D341Med (cell line): ENCODE data around the gene NFE2L2.
"Not testable (repeated sequence)": the region's sequence is repeated elsewhere in the genome, so short reads cannot be mapped to it uniquely, and the experiment has no call there.

Experiments
- DNase-seq: peaks from one replicate; pipeline ENCODE4 v3.0.0; 2012; ENCODE audit warnings: low spot score

The NFE2L2 gene

DNA sequence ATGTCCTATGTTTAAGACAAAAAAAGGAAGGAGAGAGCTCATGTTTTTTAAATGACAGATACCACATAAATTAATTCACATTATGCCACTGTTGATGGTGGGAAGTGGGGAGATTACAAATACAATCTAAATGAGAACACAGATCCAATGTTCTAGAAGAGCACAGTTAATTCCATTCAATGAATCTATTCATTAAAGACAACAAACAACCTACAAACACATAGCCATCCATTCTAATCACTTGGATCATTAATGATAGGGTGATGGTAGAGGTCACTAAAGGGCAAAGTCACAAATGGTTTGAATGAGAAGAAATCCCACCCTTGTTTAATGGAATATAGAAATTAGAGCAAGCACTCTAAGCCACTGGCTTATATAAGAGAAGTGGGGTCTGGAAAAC lies 30.3 kb downstream of the NFE2L2 start:
- no peak for DNase-seq

DNA sequence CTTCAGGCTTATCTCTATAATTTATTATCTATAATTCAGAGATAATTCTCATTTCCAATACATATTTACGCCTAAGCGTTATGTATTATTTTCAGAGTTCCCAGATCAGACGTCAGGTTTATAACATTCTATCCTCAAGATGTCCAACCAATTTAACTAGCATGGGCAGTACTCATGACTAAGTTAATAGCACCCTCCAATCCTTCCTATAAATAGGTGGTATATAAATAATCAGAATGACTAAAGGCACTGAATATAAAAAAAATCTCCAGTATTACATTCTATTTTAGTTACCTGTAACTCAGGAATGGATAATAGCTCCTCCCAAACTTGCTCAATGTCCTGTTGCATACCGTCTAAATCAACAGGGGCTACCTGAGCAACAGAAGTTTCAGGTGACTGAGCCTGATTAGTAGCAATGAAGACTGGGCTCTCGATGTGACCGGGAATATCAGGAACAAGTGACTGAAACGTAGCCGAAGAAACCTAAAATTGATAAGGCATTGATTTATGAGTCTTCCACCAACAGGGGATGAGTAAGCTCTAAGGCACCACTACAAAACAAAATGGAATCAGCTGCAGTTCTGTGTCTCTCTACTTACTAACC lies 32.3 kb downstream of the NFE2L2 start:
- DNase-seq = no peak

DNA sequence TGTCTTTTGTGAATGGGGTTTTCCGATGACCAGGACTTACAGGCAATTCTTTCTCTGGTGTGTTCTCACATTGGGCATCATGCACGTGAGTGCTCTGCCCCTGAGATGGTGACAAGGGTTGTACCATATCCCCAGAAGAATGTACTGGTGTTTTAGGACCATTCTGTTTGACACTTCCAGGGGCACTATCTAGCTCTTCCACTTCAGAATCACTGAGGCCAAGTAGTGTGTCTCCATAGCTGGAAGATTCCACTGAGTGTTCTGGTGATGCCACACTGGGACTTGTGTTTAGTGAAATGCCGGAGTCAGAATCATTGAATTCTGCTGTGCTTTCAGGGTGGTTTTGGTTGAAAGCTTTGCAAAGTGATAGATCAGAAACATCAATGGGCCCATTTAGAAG lies 33.3 kb downstream of the NFE2L2 start:
- no peak for DNase-seq

DNA sequence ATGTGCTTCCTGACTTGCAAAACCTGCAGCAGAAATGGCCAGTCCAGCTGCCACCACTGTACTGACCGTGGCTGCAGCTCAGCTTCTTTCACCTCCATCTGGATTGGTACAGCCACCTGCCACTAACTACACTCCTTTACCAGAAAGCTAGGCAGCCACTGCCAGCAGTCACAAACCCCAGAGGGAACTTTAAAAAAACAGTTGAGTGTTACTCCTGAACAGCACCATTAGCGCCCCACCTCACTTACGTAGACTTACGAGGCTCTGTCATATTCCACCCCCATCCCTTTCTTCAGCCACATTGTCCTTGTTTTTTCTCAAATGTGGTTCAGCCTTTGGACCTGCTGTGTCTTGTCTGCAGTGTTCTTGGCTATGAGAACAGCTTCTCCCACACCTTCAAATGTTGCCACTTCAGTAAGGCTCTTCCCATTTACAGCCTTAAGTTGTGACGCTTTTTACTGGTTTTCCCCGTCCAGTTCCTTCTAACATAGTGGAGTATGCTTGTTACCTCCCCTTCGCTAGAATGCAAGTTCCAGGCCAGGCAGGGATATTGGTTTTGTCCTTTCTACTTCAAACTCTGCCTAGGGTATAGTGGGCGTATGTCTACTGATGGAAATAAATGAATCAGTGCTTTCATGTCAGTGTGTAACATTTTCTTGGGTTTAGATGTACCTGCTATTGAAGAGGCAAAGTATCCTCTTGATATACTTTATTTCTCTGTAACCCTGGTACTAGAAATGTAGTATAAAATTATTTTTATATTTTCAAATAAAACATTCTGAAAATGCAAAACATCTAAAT lies 34.9 kb downstream of the NFE2L2 start:
- DNase-seq = no peak

DNA sequence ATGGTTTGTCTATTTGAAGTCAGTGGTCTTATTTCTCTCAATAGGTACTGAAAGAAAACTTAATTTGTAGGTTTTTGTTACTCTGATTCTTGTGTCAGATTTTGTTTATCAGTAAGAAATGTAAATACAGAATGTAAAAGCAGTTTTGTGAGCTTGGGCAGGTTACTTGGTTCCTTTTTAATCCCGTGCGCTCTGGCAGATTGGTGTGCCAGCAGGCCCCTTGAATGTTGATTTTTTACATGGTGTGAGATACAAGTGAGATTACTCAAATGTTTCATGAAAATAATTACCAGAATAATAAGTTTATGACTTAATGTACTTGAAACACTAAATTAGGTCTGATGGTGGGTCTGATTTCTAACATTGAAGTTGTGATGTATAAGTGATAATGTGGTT lies 38.6 kb downstream of the NFE2L2 start:
- DNase-seq = no peak

DNA sequence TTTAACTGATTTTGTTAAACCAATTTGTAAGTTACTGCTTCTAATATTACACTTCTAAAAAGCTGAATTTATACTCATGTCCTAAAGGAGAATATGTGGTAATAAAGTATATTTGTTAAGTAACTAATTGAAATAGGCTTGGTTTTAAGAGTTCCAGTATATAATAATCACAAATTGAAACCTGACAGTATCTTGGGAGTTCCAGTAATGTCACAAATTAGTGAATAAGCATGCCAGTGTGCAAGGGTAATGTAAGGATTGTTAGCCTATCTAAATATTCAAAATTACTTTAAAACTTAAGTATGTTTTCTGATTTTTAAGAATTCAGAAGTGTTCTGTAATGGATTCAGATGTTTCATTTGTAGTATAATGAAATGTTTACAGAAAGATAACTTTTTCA lies 41.1 kb downstream of the NFE2L2 start:
- DNase-seq = not testable (repeated sequence)

DNA sequence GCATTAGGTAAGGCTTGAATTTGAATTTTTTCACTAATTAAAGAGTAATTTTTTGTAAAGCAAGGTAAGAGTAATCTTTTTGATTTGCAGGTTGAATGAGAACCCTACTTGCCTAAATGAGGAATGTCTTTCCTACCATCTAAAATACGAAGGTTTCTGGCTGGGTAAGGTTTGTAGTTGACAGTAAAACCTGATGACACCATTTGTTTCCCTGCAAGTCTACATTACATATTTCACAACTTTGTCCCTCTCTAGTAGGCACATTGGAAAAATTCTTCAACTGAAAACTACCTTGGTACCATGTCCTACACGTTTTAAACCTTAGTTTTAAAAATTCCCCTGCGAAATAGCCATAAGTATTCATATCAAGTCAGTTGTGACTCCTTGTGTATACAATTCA lies 42.6 kb downstream of the NFE2L2 start:
- no peak for DNase-seq

DNA sequence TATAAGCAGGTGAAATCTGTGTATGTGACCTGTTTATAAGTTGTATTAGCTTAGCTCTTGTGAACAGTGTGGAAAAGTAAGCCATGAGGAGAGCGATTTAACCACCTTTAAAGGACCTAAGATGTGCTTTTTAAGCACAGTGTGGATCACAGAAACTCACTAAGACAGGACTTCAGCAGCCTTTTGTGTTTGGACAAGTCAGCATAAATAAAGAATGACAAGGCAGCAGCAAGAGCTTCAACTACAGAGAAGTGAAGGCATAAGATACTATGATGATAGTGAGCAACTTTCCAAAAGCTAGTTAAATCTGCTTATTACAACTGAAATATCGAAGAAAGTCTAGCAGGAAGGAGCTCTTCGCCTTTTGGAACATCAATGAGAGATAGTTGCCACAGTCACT lies 43.0 kb downstream of the NFE2L2 start:
- DNase-seq = no peak

DNA sequence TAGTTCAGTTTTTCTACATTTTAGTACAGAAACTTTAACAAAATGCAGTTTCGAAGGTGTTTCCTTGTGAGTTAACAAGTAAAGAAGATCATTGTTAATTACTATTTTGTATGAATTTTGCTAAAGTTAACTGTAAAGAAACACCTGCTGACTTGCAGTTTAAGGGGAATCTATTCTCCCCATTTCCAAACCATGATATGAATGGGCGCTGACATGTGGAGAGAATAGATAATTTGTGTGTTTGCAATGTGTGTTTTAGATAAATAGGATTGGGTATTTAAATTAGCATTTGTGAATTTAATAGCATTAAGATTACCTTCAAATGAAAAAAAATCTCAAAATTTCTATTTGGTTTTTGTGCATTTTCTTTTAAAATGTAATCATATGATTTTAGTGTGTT lies 44.7 kb downstream of the NFE2L2 start:
- not testable (repeated sequence) for DNase-seq

DNA sequence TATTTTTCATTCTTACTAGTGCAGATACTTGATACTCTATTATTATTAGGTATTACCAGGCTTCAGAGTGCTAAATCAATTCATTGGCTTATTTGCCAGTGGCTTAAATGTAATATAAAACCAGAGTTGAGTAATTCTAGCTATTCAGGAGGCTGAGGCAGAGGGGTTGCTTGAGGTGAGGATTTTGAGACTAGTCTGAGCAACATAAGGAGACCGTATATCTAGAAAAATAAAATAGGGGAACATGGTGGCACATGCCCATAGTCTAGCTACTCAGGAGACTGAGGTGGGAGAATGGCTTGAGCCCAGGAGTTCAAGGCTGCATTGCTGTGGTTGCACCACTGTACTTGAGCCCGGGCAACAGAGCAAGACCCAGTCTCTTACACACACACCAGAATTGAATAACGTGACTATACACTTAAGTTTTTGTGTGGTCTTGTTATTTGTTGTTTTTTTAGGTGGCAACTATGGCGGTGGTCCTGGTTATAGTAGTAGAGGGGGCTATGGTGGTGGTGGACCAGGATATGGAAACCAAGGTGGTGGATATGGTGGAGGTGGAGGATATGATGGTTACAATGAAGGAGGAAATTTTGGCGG lies 47.2 kb downstream of the NFE2L2 start:
- no peak for DNase-seq

DNA sequence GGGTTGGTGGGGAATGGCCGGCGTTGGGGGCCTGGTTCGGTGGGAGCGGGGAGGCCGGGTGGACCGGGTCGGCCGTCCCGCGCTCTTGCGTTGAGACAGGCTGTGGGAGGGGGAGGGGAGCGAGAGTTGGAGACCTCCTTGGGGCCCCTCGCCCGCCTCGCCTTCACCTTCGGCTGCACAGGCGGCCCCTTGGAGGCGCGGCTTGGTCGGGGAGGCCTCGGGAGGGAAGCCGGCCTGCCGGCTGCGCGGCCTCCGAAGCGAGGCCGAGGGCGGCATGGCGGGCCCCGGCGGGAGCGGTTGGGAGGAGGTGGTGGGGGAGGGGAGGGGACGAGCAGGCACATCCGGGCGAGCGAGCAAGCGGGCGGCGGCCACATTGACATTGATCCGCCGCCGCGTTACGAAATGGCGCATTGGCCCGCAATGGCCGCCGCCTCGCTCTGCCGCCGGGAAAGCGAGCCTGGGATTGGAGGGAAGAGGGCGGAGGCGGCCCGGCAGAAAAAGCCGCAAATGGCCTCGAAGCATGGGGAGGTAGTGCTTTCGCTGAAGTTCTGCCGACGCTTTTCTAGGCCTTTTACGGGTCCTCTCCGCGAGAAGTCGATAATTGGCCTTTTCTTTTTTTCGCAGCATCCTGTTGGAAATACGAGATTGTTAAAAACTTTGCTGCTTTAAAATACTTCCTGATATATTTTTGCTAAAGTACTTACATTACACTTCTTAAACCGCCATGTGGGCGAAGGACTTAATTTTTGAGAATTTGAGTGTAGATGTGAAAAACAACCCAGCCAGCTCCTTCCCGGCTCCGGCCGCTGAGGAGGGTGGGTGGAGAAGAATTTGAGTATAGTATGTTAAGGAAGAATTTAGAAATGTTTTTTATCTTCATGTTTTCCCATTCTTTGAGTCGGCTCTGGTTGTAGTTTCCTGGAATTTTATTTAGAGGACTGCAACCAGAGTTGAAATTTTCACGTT lies 51.4 kb downstream of the NFE2L2 start:
- peak; percentile 87 for DNase-seq

DNA sequence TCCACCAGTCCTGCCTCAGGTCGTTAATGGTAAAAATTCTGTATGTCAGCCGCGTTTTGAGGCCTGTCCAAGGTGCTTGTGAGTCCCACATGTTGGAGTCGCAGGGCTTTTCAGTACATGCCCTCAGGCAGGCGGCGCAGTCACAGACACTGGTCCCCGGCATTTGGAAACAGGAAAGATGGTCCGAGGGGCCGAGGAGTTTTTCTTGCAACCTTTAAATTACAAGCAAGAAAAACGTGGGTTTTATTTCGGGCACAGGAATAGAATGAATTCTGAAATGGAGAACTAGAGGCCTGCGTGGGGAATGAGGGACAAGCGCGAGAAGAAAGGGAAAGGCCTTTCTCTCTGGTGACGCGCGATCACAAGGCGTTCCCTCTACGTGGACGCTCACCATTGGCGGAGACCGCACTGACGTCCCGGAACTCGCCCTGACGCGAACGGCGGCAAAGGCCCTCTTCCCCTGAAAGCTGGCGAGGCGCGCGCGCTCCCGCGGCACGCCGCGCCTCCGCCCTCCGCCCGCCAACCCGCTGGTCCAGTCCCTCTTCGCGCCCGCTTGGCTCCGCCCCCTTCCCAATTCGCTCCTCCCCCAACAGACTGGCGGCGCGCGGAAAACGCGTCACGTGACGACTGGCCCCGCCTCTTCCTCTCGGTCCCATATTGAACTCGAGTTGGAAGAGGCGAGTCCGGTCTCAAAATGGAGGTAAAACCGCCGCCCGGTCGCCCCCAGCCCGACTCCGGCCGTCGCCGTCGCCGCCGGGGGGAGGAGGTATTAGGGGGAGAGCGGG lies 52.2 kb downstream of the NFE2L2 start, which contains the start of gene HNRNPA3:
Gene HNRNPA3 (plus strand): TSS at position 689 of the 785 bp plus-strand sequence. CDS start 6 bp downstream, at position 695.
- DNase-seq = peak; percentile 96

DNA sequence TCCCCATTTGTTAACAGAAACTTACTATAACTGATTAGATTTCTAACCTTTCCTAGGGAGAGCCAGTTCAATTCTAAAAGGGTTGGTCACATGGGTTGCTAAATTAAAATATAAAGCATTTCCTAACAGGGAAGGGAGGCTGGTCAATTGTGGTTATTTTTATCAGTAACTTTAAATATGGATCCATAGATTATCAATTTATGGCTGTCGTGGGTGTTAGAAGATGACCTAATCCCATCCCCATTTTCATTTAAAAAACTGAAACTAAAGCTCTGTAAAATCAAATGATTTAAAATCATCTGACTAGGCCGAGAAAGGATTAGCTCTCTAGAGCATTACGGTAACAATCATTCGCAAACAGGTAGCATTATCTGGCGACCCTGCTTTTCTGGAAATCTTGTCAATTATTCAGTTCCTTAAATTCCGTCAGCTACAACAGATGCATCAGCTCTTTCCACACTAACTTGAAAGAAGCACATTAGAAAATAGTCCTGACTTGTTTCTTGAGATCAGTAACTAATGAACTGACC lies 52.9 kb downstream of the NFE2L2 start:
- no peak for DNase-seq

DNA sequence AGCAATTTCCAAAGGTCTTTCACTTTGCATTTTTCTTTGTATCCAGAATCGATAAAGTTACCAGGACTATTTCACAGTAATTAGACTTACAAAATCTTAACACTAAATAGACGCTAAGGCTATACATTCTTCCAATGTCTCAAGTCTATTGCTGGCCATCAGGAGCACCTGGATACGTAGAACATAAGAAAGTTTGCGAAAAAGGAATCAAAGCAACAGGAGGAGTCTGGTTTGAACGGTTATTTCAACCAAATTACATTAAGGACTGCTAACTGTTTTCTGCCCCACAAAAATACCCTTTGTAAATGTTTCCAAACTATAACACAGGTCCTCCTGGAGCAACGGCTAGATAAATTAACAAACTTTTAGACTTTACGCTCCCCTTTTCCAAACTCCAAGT lies 53.4 kb downstream of the NFE2L2 start:
- no peak for DNase-seq

DNA sequence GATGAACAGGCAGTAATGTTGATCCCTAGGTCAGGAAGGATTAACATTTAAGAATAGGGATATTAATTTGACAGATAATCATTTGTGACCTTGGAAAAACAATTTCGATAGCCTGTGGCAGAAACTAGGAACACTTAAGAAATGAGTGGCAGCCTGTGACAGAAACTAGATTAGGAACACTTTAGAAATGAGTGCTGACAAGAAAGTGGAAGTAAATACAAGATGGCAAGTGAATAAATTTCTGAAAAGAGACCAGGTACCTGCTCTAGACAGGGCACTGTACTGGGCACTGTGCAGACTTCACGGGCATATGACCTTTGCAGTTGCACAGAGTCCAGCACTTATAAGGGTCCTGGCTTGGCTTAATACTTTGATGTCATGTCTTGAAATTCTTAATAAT lies 57.4 kb downstream of the NFE2L2 start:
- DNase-seq = no peak

DNA sequence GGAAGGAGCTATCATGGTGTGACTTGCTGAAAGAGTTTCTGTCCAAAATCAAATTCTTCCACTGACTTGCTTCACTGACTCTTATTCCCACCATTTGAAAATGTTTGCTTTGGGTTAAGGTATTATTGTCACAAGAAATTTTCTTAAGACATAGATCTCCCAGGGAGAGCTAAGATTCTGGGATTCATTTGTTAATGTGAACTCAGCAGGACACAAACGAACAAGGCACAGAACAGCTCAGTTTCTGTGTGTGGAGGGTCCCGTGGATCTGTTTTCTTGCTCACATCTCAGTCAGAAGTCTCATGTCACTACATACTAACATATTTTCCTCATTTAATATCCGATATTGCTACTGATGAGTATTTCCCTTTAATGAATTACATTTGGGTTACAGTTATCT lies 60.1 kb downstream of the NFE2L2 start:
- DNase-seq = no peak

DNA sequence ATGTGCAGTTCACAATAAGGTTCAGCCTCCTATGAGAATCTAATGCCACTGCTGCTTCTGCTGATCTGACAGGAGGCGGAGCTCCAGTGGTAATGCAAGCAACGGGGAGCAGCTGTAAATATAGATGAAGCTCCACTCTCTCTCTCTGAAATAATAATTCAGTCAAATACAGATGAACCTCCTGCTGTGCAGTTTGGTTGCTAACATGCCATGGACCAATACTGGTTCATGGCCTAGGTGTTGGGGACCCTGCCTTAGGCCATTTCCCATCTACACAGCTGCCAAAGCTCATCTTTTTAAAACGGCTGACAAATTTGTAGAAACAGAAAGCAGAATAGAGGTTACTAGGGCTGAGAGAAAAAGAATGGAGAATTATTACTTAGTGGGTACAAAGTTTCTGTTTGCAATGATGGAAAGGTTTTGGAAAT lies 62.6 kb downstream of the NFE2L2 start:
- no peak for DNase-seq

DNA sequence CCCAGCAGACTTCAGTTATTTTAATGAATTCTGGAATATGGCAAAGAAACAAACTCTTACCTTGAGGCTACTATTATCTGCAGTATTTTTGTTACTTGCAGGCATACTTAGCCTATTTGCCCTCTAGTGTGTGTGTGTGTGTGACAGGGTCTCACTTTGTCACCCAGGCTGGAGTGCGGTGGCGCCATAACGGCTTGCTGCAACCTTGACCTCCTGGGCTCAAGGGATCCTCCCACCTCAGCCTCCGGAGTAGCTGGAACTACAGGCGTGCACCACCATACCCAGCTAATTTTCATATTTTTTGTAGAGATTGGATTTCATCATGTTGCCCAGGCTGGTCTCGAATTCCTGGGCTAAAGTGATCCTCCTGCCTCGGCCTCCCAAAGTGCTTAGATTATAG lies 64.1 kb downstream of the NFE2L2 start:
- not testable (repeated sequence) for DNase-seq

DNA sequence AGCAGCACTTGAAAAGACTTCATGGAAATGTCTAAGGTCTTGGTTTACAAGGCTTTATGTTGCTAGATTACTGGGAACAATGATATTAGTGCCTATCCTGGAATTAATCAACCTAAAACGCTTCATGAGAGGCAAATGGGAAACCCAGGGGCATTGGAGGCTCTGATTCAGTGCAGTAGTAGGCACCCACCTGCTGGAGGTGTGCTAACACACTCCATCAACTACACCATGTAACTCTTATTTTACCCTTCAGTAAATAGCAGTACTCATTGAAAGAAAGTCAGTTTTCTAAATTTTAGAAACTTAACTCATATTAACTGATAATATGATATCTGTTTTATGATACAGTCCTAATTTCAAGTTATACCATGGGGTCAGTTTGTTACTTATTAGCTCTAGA lies 69.3 kb downstream of the NFE2L2 start:
- no peak for DNase-seq

DNA sequence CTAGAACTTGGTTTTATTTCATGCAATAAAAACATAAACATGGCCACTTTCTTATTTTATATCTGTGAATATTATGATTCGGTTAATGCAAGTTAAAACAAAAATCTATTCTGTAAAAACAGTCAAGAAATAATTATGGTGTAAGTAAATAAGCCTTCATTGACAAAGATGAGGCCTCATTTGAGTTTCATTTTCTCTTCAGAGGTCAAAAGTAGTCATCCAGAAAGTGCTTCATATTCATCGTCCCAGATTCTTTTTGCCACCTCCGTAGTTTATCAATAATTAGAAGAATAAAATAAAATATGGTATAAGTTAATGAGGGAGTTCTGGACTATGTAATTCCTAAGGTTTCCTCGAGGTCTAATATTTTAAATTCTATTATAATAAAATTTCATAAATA lies 71.3 kb downstream of the NFE2L2 start:
- no peak for DNase-seq

DNA sequence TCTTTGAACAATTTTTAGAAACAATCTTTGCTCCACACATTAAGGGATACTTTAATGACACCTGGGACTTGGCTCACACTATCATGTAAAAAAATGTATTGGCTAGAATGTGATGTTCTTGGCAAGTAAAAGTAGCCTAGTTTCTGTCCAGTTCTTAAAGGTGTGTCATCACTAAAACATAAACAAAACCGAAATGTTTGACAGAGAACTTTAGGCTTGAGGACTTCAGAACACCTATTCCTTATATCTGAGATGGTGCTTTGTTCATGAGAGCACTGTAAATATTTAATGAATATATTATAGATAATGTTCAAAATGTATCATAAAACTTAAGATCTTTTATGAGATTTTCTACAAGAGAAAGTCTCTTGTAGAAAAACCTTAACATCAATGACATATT lies 71.7 kb downstream of the NFE2L2 start:
- DNase-seq = no peak
